ENCODE data around the gene GALT. TPM values are rescaled to one million over a fixed set of nuclear protein-coding genes. Genes with fewer than 3 reads are reported as not detected.
A peak's percentile ranks its signal among the peaks of the same experiment; 100 is the strongest.

Gene GALT
- total and polyA plus RNA-seq, 2 of the 13 experiments (the other 11 are each of a cell fraction or from before 2014, with no cell fraction given), result 40.4 to 46.3 TPM

GRCh38 chr9:34644766-34645314 lies 1.6 kb upstream of the GALT start (continued):
- TF ChIP-seq, protein P1, sequence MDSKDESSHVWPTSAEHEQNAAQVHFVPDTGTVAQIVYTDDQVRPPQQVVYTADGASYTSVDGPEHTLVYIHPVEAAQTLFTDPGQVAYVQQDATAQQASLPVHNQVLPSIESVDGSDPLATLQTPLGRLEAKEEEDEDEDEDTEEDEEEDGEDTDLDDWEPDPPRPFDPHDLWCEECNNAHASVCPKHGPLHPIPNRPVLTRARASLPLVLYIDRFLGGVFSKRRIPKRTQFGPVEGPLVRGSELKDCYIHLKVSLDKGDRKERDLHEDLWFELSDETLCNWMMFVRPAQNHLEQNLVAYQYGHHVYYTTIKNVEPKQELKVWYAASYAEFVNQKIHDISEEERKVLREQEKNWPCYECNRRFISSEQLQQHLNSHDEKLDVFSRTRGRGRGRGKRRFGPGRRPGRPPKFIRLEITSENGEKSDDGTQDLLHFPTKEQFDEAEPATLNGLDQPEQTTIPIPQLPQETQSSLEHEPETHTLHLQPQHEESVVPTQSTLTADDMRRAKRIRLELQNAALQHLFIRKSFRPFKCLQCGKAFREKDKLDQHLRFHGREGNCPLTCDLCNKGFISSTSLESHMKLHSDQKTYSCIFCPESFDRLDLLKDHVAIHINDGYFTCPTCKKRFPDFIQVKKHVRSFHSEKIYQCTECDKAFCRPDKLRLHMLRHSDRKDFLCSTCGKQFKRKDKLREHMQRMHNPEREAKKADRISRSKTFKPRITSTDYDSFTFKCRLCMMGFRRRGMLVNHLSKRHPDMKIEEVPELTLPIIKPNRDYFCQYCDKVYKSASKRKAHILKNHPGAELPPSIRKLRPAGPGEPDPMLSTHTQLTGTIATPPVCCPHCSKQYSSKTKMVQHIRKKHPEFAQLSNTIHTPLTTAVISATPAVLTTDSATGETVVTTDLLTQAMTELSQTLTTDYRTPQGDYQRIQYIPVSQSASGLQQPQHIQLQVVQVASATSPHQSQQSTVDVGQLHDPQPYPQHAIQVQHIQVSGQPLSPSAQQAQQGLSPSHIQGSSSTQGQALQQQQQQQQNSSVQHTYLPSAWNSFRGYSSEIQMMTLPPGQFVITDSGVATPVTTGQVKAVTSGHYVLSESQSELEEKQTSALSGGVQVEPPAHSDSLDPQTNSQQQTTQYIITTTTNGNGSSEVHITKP (CRISPR knock-in tag; IDR thresholded peaks at IDR 0.05; ENCODE audit: low read depth), result peak; percentile 90
- TF ChIP-seq ZNF180 (CRISPR knock-in tag; IDR thresholded peaks at IDR 0.05; ENCODE audit: borderline replicate concordance, low read depth) (no peak), THRA (CRISPR knock-in tag; IDR thresholded peaks at IDR 0.05; ENCODE audit: borderline replicate concordance) (peak; percentile 55; the same call in 1 of the 2 replicates), ZIK1 (CRISPR knock-in tag; IDR thresholded peaks at IDR 0.05; ENCODE audit: borderline replicate concordance, low read depth) (no peak), ZNF761 (CRISPR knock-in tag; conservative IDR thresholded peaks at IDR 0.05) (0 out of 2 replicates have a peak, but pooled peaks have one; percentile 44), HOXA3 (CRISPR knock-in tag; IDR thresholded peaks at IDR 0.05) (peak; percentile 73), TEAD2 (CRISPR knock-in tag; IDR thresholded peaks at IDR 0.05) (0 out of 2 replicates have a peak, but pooled peaks have one; percentile 17), ZNF331 (CRISPR knock-in tag; IDR thresholded peaks at IDR 0.05) (peak; percentile 54; the same call in 1 of the 2 replicates), GABPA (IDR thresholded peaks at IDR 0.05; ENCODE audit: low read depth, low read length) (no peak), GABPA (CRISPR knock-in tag; IDR thresholded peaks at IDR 0.05; ENCODE audit: low read depth) (peak; percentile 39), ZNF570 (CRISPR knock-in tag; IDR thresholded peaks at IDR 0.05; ENCODE audit: borderline replicate concordance) (no peak), ZNF556 (CRISPR knock-in tag; IDR thresholded peaks at IDR 0.05; ENCODE audit: borderline replicate concordance) (peak; percentile 77; the same call in 1 of the 2 replicates), GZF1 (CRISPR knock-in tag; IDR thresholded peaks at IDR 0.05) (no peak), SPEN (CRISPR knock-in tag; IDR thresholded peaks at IDR 0.05; ENCODE audit: low read depth) (peak; percentile 63), RBM22 (optimal IDR thresholded peaks at IDR 0.05; ENCODE audit: low read length) (no peak)
- TF ChIP-seq, protein P2, sequence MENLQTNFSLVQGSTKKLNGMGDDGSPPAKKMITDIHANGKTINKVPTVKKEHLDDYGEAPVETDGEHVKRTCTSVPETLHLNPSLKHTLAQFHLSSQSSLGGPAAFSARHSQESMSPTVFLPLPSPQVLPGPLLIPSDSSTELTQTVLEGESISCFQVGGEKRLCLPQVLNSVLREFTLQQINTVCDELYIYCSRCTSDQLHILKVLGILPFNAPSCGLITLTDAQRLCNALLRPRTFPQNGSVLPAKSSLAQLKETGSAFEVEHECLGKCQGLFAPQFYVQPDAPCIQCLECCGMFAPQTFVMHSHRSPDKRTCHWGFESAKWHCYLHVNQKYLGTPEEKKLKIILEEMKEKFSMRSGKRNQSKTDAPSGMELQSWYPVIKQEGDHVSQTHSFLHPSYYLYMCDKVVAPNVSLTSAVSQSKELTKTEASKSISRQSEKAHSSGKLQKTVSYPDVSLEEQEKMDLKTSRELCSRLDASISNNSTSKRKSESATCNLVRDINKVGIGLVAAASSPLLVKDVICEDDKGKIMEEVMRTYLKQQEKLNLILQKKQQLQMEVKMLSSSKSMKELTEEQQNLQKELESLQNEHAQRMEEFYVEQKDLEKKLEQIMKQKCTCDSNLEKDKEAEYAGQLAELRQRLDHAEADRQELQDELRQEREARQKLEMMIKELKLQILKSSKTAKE (CRISPR knock-in tag; IDR thresholded peaks at IDR 0.05; ENCODE audit: borderline replicate concordance), result peak; percentile 53; the same call in 1 of the 2 replicates
- TF ChIP-seq, protein P3, sequence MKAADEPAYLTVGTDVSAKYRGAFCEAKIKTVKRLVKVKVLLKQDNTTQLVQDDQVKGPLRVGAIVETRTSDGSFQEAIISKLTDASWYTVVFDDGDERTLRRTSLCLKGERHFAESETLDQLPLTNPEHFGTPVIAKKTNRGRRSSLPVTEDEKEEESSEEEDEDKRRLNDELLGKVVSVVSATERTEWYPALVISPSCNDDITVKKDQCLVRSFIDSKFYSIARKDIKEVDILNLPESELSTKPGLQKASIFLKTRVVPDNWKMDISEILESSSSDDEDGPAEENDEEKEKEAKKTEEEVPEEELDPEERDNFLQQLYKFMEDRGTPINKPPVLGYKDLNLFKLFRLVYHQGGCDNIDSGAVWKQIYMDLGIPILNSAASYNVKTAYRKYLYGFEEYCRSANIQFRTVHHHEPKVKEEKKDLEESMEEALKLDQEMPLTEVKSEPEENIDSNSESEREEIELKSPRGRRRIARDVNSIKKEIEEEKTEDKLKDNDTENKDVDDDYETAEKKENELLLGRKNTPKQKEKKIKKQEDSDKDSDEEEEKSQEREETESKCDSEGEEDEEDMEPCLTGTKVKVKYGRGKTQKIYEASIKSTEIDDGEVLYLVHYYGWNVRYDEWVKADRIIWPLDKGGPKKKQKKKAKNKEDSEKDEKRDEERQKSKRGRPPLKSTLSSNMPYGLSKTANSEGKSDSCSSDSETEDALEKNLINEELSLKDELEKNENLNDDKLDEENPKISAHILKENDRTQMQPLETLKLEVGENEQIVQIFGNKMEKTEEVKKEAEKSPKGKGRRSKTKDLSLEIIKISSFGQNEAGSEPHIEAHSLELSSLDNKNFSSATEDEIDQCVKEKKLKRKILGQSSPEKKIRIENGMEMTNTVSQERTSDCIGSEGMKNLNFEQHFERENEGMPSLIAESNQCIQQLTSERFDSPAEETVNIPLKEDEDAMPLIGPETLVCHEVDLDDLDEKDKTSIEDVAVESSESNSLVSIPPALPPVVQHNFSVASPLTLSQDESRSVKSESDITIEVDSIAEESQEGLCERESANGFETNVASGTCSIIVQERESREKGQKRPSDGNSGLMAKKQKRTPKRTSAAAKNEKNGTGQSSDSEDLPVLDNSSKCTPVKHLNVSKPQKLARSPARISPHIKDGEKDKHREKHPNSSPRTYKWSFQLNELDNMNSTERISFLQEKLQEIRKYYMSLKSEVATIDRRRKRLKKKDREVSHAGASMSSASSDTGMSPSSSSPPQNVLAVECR (CRISPR knock-in tag; IDR thresholded peaks at IDR 0.05; ENCODE audit: borderline replicate concordance), result peak; percentile 30; the same call in 1 of the 2 replicates

Measured in HepG2 (cell line).